Gastrocnemius medialis (tissue), 4 donors: ENCODE measurements around the gene IL4R. TPM values are rescaled to one million over a fixed set of nuclear protein-coding genes. Genes with fewer than 3 reads are reported as not detected.
A peak's percentile ranks its signal among the peaks of the same experiment; 100 is the strongest.

ENCODE experiments used
- ATAC-seq, 2 donors: fragments of 150-250 bp; one replicate each; pipeline ENCODE4 v1.9.1; 2016
- DNase-seq, 2 donors: peaks; one replicate each; pipeline ENCODE4 v3.0.0-alpha.2; 2019
- H3K27ac ChIP-seq, 4 donors: fragments of 200-600 bp; sonication (generic); 1 replicate in 1 of 4; 2 replicates in 3 of 4; pipeline ENCODE4 v1.5.1; 2016 to 2018; ENCODE audit warnings: mild to moderate bottlenecking in 2 of 4, moderate library complexity in 1 of 4
- H3K27me3 ChIP-seq, 3 donors: fragments of 200-600 bp; sonication (generic) in 2 of 3; 1 replicate in 1 of 3; 2 replicates in 2 of 3; pipeline versions ENCODE4 v1.5.1 to v1.6.0; 2016 to 2019; ENCODE audit warnings: mild to moderate bottlenecking in 1 of 3, moderate library complexity in 1 of 3
- H3K36me3 ChIP-seq, 2 donors: fragments of 200-600 bp; sonication (generic) in 1 of 2; one replicate each; pipeline ENCODE4 v1.5.1; 2017 to 2018
- H3K4me1 ChIP-seq, 2 donors: fragments of 200-600 bp; sonication (generic) in 1 of 2; one replicate each; pipeline ENCODE4 v1.5.1; 2016 to 2017; ENCODE audit warnings: mild to moderate bottlenecking in 2 of 2
- H3K4me3 ChIP-seq, 4 donors: fragments of 200-600 bp; sonication (generic) in 3 of 4; 1 replicate in 1 of 4; 2 replicates in 3 of 4; pipeline ENCODE4 v1.5.1; 2016 to 2019; ENCODE audit warnings: mild to moderate bottlenecking in 2 of 4
- H3K9me3 ChIP-seq, 3 donors: fragments of 200-600 bp; sonication (generic) in 2 of 3; 1 replicate in 1 of 3; 2 replicates in 2 of 3; pipeline ENCODE4 v1.5.1; 2016 to 2019
- POLR2A ChIP-seq, 2 donors: fragments of 450-650 bp; IDR thresholded peaks; one replicate each; pipeline ENCODE4 v1.6.1; 2017; ENCODE audit warnings: antibody characterized with exemption in 2 of 2, mild to moderate bottlenecking in 2 of 2, moderate library complexity in 2 of 2
- in situ Hi-C, 4 donors: fragments of 200-750 bp; cut with MboI; loops; one replicate each; pipeline versions ENCODE4 v1.15.0 to v1.8.0; 2017; ENCODE audit warnings: low sequenced_read_pairs in 4 of 4
- intact Hi-C: fragments of 100-400 bp; cut with DNase I; formaldehyde crosslinking; loops from one replicate; pipeline ENCODE4 v1.15.1; 2023; ENCODE audit warnings: low total_unique reads
- total RNA-seq, 4 donors: library from RNA; depleted of rRNA; stranded (reverse); fragments of >200 nt; gene quantifications; one replicate each; pipeline versions ENCODE4 v1.1.0 to v1.2.3, GENCODE V29; 2016
- TF ChIP-seq, protein P1 (sequence below), 5 experiments: fragments of 450-650 bp in 3 of 5; fragments of 200-600 bp in 2 of 5; sonication (generic) in 2 of 5; IDR thresholded peaks in 4 of 5; conservative IDR thresholded peaks in 1 of 5; 1 replicate in 4 of 5; 2 replicates in 1 of 5; pipeline ENCODE4 v1.5.1; 2016 to 2019; ENCODE audit warnings: antibody characterized with exemption in 5 of 5, mild to moderate bottlenecking in 3 of 5, moderate library complexity in 3 of 5

IL4R gene
- total RNA-seq, 4 donors from 2014 or later, result 4.5 to 7.4 (median 6.5) TPM

DNA sequence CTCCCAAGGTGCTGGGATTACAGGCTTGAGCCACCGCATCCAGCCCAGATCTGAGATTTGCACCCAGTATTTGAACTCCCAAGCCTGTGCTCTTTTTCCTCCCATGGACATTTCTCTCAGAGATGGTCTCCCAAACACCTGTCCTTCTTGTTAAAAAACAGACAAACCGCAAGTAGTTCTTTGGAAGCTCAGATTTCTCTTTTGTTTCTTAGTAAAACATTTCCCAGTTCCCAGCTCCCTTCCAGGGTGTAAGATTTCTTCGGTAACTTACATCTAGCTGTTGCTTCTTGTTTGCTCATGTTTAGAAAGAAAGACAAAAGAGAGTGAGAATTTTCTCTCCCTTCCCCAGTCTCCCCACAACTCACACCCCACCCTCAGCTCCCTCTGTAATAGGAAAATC, 36.2 kb downstream of the IL4R start:
- in situ Hi-C loops, result loop anchor here in 2 of 4 donors (10.0 to 25.0 kb wide), 2 partner anchors 65 to 113 kb away; no protein-coding TSS in a partner anchor
- H3K27me3 ChIP-seq, result no peaks in the 10 kb centered on the region
- ATAC-seq (no peak), DNase-seq (no peak)
- TF ChIP-seq, protein P1, sequence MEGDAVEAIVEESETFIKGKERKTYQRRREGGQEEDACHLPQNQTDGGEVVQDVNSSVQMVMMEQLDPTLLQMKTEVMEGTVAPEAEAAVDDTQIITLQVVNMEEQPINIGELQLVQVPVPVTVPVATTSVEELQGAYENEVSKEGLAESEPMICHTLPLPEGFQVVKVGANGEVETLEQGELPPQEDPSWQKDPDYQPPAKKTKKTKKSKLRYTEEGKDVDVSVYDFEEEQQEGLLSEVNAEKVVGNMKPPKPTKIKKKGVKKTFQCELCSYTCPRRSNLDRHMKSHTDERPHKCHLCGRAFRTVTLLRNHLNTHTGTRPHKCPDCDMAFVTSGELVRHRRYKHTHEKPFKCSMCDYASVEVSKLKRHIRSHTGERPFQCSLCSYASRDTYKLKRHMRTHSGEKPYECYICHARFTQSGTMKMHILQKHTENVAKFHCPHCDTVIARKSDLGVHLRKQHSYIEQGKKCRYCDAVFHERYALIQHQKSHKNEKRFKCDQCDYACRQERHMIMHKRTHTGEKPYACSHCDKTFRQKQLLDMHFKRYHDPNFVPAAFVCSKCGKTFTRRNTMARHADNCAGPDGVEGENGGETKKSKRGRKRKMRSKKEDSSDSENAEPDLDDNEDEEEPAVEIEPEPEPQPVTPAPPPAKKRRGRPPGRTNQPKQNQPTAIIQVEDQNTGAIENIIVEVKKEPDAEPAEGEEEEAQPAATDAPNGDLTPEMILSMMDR (IDR thresholded peaks at IDR 0.05 in 4 of 5, conservative IDR thresholded peaks at IDR 0.05 in 1 of 5), result no peak
- no peak for TF ChIP-seq POLR2A (IDR thresholded peaks at IDR 0.05)
- H3K36me3 ChIP-seq, result peaks cover 0 to 36% of the 10 kb centered on the region in 2 donors
- intact Hi-C loops, result no loop called here
- no peak overlapping the region for H3K27ac ChIP-seq
- H3K4me1 ChIP-seq, result no peaks in the 10 kb centered on the region
- no peak overlapping the region for H3K4me3 ChIP-seq
- H3K9me3 ChIP-seq, result no peaks in the 10 kb centered on the region

DNA sequence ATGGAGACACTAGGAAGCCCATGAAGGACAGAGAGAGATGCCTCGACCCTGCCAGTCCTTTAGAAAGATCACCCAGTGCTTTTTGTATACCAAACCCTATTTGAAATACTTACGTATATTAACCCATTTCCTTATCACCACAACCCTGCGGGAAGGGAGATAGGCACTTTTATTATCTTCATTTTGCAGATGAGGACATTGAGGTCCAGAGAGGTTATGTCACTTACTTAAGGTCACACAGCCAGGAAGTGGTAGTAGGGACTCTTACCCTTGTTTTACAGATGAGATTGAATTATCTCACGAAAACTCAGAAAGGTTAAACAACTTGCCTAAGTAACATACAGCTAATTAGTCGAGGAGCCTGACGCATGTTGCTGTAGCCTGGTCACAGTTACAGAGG, 38.2 kb downstream of the IL4R start:
- H3K4me3 ChIP-seq, result no peak overlapping the region
- peaks cover 0 to 30% of the 10 kb centered on the region in 2 donors for H3K36me3 ChIP-seq
- H3K4me1 ChIP-seq, result no peaks in the 10 kb centered on the region
- TF ChIP-seq POLR2A (IDR thresholded peaks at IDR 0.05), result no peak
- TF ChIP-seq, protein P1 (IDR thresholded peaks at IDR 0.05 in 4 of 5, conservative IDR thresholded peaks at IDR 0.05 in 1 of 5), result no peak
- ATAC-seq (no peak), DNase-seq (no peak)
- H3K9me3 ChIP-seq, result no peaks in the 10 kb centered on the region
- H3K27me3 ChIP-seq, result no peaks in the 10 kb centered on the region
- in situ Hi-C loops (loop anchor here in 2 of 4 donors (10.0 to 25.0 kb wide), 2 partner anchors 63 to 115 kb away; no protein-coding TSS in a partner anchor), intact Hi-C loops (no loop called here)
- no peak overlapping the region for H3K27ac ChIP-seq

DNA sequence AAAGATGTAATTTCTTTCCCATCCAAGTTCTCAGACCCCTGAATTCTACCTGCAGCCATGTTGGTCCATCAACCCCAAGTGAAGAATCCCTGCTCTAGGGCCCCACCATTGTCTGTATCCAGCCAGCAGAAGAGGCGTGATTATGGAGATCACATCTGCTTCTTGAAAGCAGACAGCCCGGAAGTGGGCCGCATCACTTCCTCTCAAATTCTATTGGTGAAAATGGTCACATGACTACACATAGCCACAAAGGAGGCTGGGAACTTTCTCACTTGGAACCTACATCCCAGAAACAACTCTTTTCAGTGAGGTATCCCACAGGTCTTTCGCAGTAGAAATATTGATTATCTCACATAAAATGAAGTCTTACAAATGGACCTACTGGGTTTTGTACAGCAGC, 40.1 kb downstream of the IL4R start:
- intact Hi-C loops, result no loop called here
- no peak for ATAC-seq
- Histone ChIP-seq H3K4me3 (no peak overlapping the region), H3K9me3 (no peaks in the 10 kb centered on the region), H3K27ac (no peak overlapping the region), H3K27me3 (no peaks in the 10 kb centered on the region), H3K4me1 (no peaks in the 10 kb centered on the region), H3K36me3 (peaks cover 0 to 31% of the 10 kb centered on the region in 2 donors)
- no peak for DNase-seq
- in situ Hi-C loops, result loop anchor here in 2 of 4 donors (10.0 to 25.0 kb wide), 2 partner anchors 61 to 117 kb away; no protein-coding TSS in a partner anchor
- TF ChIP-seq POLR2A (IDR thresholded peaks at IDR 0.05), result no peak
- TF ChIP-seq, protein P1 (IDR thresholded peaks at IDR 0.05 in 4 of 5, conservative IDR thresholded peaks at IDR 0.05 in 1 of 5), result no peak

DNA sequence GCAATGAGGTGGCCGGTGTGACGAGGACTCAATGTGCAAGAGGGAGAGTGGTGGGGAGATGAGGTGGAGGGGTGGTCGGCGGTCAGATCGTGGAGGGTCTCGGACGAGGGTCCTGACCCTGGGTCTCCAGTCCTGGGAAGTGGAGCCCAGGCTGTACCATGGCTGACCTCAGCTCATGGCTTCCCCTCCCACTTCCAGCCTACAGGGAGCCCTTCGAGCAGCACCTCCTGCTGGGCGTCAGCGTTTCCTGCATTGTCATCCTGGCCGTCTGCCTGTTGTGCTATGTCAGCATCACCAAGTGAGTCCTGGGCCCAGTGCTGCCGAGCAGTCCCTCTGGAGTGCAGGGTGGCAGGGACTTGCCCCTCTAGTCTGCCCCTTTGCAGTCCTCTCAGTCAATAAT, 41.8 kb downstream of the IL4R start:
- H3K4me3 ChIP-seq, result no peak overlapping the region
- no peaks in the 10 kb centered on the region for H3K4me1 ChIP-seq
- no peaks in the 10 kb centered on the region for H3K9me3 ChIP-seq
- ATAC-seq (no peak), DNase-seq (peak in 1 of 2 donors; percentile 19)
- in situ Hi-C loops (loop anchor here in 2 of 4 donors (10.0 to 25.0 kb wide), 2 partner anchors 59 to 118 kb away; no protein-coding TSS in a partner anchor), intact Hi-C loops (no loop called here)
- no peaks in the 10 kb centered on the region for H3K27me3 ChIP-seq
- peaks cover 0 to 28% of the 10 kb centered on the region in 2 donors for H3K36me3 ChIP-seq
- TF ChIP-seq, protein P1 (IDR thresholded peaks at IDR 0.05 in 4 of 5, conservative IDR thresholded peaks at IDR 0.05 in 1 of 5), result no peak
- TF ChIP-seq POLR2A (IDR thresholded peaks at IDR 0.05), result no peak
- H3K27ac ChIP-seq, result no peak overlapping the region

DNA sequence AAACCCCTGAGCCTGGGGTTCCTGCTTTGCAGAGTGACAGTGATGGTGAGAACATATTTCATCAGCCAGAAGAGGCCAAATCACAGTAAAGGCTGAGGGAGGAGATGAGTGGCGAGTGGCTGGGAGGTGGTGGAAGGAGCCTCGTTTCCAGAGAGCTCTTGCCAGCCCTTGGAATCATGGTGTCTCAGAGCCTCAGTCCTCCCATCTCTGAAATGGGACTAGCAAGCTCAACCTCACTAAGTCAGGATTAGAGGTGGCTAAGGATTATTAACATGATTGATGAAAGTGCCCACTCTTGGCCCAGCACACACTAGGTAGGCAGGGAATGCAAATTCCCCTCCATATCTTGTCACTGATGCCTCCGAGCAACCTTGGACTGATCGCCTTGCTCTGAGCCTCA, 43.0 kb downstream of the IL4R start:
- no peak overlapping the region for H3K4me3 ChIP-seq
- no peaks in the 10 kb centered on the region for H3K4me1 ChIP-seq
- in situ Hi-C loops, result loop anchor here in 2 of 4 donors (10.0 to 25.0 kb wide), 2 partner anchors 58 to 119 kb away; no protein-coding TSS in a partner anchor
- no peak overlapping the region for H3K27ac ChIP-seq
- ATAC-seq (no peak), DNase-seq (no peak)
- H3K36me3 ChIP-seq, result peaks cover 0 to 22% of the 10 kb centered on the region in 2 donors
- intact Hi-C loops, result no loop called here
- H3K9me3 ChIP-seq, result no peaks in the 10 kb centered on the region
- H3K27me3 ChIP-seq, result no peaks in the 10 kb centered on the region
- no peak for TF ChIP-seq POLR2A (IDR thresholded peaks at IDR 0.05)
- TF ChIP-seq, protein P1 (IDR thresholded peaks at IDR 0.05 in 4 of 5, conservative IDR thresholded peaks at IDR 0.05 in 1 of 5), result no peak
